Measurements from ENCODE around the gene C10orf95.
"Not testable (repeated sequence)": the region's sequence is repeated elsewhere in the genome, so short reads cannot be mapped to it uniquely, and the experiment has no call there.

The C10orf95 gene, protein sequence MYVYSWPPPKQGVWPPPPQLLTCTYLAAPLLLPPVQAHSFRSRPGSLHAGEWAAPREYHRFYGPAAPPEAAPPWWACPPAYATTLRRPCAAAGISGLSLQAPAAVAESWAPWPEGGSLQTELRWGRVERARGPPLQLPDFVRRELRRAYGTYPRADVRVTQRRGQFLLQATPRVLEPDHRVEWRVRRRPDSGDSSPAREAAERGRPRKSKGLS

DNA sequence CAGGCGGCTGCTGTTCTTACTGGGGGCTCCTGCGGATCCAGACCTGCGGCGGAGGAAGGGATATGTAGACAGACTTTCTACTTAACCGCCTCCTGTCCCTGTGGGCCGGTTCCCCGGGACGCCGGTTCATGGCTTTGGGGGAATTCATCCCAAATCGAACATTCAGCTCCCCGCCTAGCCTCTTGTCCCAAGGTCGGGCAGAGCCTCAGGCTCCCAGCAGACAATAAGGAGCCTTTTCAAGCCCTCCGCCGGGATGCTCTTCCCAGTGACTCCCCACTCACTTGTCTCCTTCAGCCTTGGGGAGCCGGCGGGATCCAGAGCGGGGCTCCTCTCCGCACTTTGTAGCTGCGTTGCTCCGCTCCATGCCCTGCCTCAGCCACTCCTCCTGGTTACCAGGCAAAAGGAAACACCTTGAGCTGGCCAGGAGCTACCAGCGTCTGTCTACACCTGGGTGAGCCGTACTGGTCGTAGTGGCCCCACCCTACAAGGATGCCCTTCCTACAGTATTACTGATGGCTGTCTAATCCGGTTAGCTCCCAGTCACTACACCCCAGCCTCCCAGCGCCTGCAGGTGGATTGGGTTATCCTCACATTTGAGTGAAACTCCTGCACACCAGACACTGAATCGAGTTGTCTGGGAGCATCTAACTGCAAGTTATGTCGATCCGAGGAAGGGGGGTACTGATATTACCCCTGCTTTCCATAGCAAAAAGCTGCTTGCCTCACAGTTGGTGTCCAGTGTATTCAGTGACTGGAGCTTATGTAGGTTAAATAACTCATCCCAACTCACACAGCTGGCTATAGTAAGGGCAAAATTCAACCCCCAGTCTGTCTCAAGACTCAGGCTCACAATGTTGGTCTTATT lies at the start of gene C10orf95:
Gene C10orf95 (minus strand): TSS at position 439 of the 865 bp plus-strand sequence. CDS start 450 bp downstream, outside the sequence.
- no peak for DNase-seq

DNA sequence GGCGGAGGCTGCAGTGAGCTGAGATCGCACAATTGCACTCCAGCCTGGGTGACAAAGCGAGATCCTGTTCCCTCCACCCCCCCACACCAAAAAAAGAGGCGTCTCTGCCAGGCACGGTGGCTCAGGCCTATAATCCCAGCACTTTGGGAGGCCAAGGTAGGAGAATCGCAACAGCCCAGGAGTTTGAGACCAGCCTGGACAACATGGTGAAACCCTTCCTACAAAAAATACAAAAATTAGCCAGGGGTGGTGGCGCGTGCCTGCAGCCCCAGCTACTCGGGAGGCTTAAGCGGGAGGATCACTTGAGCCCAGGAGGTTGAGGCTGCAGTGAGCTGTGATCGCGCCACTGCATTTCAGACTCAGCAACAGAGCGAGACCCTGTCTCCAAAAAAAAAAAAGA lies 49.3 kb upstream of the C10orf95 start:
- not testable (repeated sequence) for DNase-seq

DNA sequence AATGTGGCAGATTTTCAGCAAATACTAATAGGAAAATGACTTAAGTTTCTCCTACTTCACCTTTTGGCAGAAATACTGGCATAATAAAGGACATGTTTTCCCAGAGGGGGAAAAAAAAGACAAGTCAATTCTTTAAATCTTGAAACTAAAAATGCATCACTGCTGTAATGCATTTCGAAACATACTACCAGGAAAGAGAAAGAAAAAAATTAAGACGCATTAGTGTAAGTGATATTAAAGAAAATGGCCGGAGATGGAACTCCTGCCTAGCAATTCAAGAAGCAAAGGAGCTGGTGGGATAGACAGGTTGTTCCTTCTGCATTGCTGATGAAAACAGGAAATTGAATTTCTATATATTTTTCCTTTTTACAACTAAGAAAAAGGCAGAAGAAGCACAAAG lies 48.0 kb upstream of the C10orf95 start:
- no peak for DNase-seq

- no peak for DNase-seq
These were observed 46.2 kb upstream of the C10orf95 start for GRCh38 chr10:102497545-102497944.

DNA sequence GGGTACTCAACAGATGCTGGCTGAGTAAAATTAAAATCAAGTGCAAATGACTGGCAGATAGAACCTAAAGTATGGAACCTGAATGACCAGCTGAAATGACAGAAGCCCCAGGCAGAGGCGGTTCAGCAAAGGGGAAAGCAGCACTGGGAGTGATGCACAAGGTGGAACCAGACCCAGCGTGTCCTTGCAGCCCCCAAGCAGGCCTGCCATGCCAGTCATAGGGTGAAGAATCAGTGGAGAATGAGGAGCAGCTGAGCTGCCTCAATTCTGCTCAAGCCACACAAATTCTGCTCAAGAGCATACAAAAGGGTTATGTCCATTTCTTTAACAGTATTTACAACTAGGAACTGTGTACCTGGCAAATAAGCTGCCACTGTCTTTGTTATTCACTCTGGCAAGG lies 42.4 kb upstream of the C10orf95 start:
- DNase-seq = no peak

- no peak for DNase-seq
These were observed 41.6 kb upstream of the C10orf95 start for GRCh38 chr10:102492983-102493382.

DNA sequence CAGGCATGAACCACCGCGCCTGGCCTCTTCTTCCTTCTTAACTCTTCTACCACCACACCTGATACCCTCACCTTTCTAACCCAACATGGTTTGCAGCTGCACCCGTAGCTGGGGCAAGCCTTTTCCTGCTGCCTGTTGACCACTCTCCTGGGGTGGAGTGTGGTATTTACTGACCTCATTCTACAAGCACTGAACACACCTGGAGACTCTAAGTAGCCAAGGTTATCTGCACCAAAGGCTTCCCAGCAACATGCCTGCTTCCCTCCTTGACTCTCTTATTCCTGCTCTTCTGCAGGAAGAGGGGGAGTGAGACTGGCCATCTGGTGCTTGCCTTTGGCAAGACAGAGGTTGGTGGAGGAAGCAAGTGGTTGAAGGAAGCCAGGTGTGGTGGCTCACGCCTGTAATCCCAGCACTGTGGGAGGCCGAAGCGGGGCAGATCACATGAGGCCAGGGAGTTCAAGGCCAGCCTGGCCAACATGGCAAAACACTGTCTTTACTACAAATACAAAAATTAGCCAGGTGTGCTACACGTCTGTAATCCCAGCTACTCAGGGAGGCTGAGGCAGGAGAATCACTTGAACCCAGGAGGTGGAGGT lies 41.1 kb upstream of the C10orf95 start:
- no peak for DNase-seq

GRCh38 chr10:102491136-102491535 lies 39.8 kb upstream of the C10orf95 start:
- no peak for DNase-seq

GRCh38 chr10:102485093-102485784 lies 33.9 kb upstream of the C10orf95 start:
- no peak for DNase-seq

DNA sequence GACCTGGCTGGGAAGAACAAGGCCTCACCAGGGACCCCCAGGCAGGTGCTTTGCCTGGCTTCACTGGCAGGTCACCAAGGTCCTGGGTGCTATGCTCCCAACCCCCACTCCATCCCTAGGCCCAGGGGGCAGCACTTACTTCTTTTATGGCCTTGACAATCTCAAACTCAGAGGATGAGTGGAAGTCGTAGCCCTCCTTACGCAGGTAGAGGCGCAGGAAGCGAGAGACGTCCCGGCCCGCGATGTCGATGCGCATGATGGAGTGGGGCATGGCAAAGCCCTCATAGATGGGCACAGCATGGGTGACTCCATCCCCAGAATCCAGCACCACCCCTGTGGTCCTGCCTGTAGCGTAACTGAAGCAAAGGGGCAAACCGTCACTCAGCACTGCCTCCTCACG lies 32.7 kb upstream of the C10orf95 start:
- DNase-seq = no peak

GRCh38 chr10:102480396-102480795 lies 29.1 kb upstream of the C10orf95 start:
- no peak for DNase-seq

DNA sequence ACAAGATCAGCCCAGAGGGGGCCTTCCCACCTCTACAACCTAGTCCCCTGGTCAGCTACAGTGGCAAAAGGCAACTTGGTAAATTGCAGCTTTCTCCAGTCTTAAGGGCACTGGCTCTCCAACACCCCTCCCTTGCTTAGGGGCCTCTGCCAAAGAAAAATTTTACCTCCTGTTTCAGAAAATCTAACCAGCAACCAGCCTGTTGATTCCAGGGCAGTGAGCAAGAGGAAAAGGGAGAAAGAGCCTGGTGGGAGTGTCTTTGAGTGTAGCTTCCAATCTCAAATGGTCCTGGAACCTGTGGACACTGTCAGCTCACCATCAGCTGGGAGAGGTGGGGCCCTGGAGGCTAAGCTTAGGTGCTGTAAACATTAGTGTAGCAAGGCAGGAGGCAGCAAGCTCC lies 28.3 kb upstream of the C10orf95 start:
- no peak for DNase-seq

DNA sequence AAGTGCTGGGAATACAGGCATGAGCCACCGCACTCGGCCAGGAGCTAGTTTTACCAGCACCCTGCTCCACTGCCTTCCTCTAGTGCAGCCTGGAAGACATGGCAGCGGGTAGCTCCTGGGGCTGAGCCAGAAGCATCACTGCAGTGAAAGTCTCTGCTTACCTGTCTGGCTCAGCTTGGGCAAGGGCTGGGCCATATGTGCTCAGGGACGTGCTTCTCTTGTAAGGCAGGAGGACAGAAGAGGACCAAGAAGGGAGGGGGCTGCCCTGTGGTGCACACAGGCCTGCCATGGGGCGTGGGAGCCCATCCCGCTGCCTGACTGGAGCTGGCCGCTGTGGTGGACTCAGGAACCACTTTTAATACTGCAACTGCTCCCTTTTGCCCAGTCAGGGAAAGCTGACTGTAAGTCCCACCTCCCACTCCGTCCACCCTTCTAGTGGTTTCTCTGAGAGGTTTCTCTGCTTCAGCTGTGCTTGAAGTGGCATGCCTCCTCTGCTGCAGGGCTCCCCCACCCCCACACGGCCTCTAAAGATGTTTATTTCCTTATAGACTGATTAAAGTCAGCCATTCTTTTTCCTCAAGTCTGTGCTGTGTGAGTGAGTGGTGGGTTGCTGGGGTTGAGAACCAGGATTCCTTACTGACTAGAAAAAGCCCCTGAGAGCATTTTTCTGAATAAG lies 25.3 kb upstream of the C10orf95 start:
- DNase-seq = peak; percentile 30

DNA sequence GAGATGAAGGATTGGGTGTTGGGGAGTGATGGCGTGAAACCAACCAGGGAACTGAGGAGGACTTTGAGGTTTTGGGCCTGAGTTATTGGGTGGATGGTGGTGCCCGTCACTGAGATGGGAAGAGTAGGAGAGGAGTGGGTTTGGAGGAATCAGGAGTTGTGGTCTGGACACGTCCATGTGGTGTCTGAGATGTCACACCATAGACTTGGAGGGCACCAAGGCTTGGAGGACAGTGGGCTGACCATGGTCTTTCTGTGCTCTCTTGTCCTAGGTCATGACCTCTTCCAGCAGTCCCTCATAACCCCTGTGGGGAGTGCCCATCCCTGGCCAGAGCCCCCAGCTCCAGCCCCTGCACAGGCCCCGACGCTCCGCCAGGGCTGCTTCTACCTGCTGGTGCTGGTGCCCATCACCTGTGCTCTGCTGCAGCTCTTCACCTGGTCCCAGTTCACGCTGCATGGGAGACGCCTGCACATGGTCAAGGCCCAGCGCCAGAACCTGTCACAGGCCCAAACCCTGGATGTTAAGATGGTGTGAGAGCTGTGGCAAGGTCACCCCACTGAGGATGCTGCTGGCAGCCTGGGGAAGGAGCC lies 24.2 kb upstream of the C10orf95 start:
- no peak for DNase-seq

DNA sequence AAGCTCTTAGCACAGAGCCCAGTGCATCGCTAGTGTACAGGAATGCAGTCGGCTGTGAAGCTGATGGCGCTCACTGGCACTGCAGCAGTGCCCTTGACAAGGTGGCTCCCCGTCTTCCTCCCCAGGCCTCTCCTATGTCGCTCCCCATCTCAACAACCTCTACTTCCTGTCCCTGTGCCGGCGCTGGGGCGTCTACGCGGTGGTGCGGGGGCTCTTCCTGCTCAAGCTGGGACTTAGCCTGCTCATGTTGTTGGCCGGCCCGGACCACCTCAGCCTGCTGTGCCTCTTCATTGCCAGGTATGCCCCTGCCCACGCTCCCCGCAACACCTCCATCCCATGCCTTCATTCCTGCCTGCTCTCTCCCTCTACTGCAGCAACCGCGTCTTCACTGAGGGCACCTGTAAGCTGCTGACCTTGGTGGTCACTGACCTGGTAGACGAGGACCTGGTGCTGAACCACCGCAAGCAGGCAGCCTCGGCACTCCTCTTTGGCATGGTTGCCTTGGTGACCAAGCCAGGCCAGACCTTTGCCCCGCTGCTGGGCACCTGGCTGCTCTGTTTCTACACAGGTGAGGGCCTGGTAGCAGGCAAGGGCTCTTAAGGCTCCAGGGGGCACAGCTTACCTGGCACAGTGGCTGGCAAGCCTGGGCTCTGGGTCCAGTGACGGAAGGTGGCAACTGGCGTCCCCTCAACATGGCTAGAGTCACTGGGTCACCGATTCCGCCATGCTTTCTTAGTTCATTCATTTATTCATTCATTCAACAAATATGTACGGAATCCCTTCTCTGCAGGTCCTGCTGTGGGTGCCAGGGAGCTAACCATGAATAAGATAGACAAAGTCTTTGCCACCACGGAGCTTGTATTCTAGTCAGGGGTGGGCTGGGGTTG lies 22.3 kb upstream of the C10orf95 start:
- DNase-seq = peak; percentile 30

- no peak for DNase-seq
These were observed 19.5 kb upstream of the C10orf95 start for GRCh38 chr10:102470579-102471546.

- DNase-seq = no peak
These were observed 17.3 kb upstream of the C10orf95 start for GRCh38 chr10:102468683-102469082.

DNA sequence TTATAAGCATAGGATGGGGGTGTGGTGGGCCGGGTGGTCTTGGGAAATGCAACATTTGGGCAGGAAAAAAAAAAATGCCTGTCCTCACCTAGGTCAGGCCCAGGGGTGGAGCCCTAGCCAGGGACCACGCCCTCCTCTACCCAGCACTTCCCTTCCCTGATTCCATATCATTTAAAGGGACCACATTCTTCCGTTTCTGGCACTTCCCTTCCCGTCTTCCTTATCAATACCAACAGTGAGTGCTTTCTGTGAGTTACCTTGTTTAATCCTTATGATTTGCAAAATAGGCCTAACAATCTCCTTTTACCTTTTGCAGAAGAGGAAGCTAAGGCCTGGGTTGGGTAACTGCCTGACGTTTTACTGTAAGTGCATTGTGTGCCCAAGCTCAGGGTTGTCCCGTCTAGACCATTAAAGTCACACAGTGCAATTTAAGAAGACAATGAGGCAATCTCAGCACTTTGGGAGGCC lies 16.7 kb upstream of the C10orf95 start:
- DNase-seq = no peak

DNA sequence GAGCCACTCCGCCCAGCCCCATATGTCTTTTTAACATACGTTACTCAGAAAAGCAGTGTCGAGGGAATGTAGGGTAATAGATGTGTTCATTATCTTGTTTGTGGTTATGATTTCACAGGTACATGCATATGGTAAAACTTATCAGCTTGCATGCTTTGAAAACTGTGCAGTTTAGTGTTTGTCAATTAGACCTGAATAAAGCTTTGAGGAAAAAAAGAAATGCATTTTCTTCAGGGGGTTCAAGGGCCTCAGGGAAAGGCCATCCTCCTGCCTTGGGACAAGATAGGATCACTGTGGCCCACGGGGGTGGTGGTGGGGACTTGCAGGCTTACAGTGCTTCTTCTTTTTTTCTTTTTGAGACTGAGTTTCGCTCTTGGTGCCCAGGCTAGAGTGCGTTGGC lies 16.0 kb upstream of the C10orf95 start:
- no peak for DNase-seq

DNA sequence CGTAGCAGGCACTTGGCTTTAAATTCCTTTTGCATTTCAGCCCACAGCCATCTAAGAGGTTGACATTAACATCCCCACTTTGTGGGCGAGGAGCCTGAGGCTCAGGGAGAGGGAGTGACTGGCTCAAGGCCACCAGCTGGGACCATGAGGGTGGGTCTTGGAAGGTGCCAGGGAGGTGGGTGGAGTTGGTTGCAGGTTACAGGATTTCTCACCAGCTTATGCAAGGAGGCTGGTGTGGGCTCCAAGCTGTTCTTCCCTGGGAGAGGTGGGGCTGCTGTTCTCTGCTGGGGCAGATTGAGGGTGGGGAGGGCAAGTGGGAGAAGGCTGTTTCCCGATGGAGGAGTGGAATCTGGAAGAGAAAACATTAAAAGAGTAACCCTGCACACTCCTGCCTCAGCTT lies 14.1 kb upstream of the C10orf95 start:
- DNase-seq = no peak
